Effector CD8-positive, alpha-beta T cell (primary cell): ENCODE results near the gene RASGRF2.
"Not testable (repeated sequence)": the region's sequence is repeated elsewhere in the genome, so short reads cannot be mapped to it uniquely, and the experiment has no call there.

Experiments
- DNase-seq: peaks from one replicate; lab custom pipeline; 2025; lab: John Stamatoyannopoulos, UW

Gene RASGRF2

DNA sequence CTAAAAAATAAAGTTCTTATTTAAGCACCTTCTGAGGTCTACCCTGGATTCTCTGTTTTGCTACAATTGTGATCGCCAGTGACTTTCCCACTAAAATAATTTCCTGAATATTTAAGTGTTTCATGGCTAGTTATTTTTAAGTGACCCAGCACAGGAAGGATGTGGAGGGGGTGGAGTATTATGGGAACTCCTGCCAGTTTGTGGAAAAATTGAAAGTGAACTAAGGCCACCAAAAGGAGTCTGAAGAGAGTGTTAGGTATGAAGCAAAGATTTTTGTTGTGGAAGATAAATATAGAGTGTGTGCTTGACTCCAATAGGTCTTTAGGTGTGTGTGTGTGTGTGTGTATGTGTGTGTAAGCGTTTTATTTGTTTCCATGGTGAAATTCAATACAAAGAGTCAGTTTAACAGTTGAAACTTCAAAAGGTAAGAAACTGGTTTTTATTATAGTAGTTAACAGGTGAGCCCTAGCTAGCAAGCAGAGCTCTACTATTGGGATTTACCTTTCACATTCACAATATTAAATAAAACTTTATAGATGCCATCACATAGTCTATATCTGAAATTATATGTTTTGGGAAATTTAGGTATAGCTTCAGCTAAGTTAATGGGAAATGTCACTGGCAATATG is 25.6 kb downstream of the RASGRF2 start:
- DNase-seq, result no peak

DNA sequence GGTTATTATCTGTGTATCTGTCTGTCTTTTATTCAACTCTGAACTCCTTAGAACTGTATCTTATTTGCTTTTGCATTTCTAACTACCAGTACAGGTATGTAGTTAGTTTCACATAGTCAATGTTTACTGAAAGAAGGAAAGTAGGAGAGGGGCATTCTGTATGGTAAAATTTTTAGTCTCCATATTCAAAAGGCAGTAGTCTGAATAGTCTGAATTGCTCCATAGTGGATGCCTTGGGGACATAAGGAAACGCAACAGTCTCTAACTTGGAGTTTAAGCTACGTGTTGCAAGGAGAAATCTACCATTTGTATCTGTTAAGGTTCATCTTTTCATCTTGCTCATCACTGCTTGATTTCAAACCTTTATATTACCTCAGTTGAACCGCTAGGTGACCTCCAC is 26.2 kb downstream of the RASGRF2 start:
- no peak for DNase-seq

DNA sequence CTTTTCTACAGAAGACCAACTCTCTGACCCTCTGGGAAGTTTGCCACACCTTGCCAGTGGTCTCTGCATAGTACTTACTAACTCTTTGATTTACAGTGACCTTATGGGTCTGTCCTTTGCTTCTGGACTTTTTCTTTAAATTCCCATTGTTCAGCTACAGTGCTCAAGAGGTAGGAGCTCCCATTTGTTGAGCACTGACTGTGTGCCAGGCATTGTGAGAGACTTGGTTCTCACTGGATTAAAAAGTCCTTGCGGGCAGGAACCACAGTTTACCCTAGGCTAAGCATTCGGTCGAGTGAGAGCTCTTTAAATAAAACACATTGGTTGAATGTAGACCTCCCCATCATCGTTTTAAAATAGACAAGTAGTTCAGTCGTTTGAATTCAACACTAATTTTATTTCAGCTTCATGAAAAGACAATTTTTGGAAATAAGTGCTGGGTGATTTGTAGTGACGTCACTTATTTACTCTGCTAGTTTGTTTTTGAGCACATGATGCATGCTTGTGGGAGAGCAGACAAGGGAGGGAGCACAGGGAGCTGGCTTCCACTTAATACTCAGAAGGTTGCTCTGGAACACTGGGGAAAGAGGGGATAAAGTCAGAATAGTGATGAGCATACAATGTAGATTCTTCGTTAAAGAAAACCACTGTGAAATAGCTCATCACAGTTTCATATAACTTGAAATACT is 27.1 kb downstream of the RASGRF2 start:
- no peak for DNase-seq

DNA sequence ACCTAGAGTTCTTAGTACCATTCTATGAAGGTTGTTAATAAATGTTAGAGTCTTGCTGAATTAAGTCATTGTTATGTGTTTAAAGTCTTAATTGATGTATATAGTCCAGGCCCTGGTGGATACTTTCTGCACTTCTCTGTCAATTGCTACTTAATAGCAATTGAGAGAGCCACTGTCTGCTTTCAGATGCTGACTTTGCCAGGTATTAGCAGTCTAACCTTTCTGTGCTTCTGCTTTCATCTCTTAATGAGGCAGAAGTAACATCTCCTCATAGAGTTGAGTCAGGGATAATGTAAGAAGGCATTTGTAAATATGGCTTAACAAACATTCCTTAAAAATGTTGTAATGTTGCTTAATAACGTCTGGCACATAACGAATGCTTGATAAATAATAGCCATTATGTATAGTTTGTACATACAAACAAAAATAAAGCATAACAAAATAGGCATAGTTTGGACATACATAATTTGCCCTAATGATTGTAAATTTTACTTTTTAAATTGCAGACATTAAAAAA is 28.3 kb downstream of the RASGRF2 start:
- no peak for DNase-seq

DNA sequence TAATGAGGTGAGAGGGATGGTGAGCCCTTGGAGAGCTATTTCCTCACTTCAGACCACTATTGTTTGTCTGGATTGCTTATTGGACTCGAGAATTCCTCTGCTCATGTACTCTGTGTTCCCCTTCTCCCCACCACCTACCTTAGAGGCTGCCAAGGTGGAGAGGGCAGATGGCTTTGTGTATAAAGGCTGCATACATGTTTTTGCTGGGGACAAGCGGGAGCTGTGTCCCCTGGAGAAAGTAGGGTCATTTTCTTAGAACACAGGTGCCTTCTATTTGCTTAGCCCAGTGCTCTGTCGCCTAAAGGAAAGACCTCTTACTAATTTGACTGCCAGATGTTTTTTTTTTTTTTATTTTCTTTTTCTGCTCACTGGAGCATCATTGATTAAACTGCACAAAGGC is 29.7 kb downstream of the RASGRF2 start:
- DNase-seq, result no peak

DNA sequence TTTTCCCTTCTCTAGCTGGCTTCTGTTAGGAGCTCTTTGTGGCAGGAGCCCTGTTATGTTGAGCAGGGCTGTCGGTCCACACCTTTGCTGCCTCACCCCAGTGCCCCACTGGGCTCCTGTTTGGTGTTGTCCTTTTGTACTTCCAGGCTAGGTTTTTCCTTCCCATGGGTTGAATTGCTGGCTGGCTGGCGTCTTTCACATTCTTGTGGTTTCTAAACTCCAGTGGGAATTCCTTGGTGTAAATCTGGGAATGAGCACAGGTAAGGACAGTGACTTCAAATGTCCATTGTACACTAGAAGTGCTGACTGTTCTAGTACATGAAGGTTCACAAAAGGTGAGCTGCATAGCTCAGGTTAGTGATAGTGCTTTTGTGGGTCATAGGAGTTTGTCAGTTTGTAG is 30.4 kb downstream of the RASGRF2 start:
- DNase-seq, result no peak

DNA sequence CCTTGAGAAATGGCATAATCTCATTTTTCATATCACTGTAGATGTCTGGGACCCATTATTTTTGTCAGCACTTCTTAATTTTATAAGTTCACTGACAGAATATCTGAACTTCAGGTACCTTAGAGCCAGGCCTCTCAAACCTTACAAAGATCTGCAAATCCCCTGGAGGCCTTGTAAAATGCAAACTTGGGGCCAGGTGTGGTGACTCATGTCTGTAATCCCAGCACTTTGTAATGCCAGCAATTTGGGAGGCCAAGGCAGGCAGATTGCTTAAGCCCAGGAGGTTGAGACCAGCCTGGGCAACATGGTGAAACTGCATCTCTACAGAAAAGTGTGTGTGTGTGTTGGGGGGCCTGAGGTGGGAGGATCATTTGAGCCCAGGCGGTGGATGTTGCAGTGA is 30.8 kb downstream of the RASGRF2 start:
- DNase-seq, result no peak

DNA sequence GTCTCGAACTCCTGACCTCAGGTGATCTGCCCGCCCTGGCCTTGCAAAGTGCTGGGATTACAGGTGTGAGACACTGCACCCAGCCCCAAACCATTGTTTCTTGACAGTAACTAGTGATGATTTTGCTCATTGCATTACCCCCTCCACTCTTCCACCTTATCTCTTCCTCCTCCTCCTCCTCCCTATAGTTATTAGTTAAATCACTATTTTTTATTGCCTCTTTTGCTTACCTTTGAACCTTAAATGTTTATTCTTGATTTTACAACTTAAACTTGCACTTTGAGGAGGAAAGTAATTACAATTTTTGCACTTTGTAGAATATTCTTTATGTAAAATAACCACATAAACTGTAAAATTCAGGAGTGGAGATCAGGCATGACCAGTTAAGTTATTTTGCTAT is 35.7 kb downstream of the RASGRF2 start:
- no peak for DNase-seq

DNA sequence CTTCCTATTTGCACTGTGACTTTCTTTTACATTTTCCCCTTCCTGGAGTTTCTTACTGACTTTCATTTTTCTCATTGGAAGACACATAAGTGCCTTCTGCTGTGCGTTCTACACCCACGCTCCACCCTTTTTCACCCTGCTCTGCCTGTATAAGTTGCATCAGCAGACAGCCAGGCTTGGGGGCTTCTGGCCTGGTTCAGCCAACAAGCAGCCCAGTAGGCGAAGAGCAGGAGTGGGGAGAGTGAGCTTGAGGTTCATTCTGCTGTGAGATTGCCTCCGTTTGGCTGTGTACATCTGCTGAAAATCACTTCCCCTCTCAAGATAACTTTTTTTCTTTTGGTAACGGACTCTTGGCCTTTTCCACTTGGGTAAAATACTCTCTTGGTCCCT is 38.4 kb downstream of the RASGRF2 start:
- no peak for DNase-seq

DNA sequence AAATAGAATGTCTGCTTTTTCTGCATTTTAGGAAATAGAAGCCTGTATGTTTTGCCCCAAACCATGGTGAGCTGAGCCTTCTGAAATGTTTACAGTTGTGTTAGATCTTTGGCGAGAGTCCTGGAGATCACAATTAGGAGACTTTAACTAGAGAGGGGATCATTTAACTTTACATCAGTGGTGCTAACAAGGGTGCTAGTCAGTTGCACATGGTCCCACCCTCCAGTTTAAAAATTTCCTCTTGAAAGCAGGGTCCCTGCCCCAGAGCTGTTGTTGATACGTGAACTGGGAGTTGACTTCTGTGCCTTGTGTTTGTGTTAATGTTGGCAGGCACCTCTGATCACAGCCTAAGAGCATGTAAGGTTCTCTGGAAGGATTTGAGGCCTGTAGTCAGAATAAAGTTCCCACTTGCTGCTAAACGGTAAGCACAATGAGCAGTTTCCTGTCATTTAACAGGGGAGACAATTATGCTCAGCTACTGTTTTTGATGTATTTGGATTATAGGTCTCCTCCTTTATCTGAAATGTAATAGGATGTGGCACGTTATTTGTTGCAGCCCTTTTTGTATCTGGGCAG is 43.7 kb downstream of the RASGRF2 start:
- no peak for DNase-seq

DNA sequence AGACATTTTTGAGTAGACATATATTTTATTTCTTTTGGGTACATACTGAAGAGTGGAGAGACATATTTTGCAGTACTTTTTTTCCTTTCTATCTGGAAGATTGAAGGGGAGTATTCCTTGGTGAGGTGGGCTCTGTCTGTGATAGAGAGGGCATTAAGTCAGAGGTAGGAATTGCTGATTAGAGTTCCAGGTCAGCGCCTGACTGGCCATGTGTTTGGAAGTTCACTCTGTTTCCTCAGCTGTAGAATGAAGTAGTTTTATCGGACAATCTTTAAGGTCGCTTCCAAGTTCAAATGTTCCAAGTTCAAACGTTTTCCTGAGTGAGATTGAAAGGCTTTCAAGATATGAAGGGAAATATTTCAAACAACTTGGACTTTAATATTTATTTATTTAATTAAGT is 45.5 kb downstream of the RASGRF2 start:
- DNase-seq, result no peak

DNA sequence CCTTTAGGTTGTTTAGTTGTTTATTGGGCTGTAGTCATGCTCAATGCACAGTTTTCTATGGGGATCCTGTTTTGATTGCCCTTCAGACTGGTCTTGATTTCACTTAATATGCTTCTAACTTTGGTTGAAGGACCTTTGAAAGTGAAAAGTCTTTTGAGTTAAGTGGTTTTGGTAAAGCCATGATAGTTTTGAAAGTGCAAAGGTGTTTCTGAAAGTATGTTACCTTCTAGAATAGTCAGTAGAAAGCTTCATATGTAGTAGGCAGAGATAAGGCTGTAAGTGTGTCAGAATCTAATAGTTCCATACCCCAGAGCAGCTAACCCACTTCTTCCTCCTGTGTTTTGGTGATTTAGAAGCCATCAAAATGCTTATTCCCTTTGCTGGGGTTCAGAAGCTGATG is 46.1 kb downstream of the RASGRF2 start:
- no peak for DNase-seq

DNA sequence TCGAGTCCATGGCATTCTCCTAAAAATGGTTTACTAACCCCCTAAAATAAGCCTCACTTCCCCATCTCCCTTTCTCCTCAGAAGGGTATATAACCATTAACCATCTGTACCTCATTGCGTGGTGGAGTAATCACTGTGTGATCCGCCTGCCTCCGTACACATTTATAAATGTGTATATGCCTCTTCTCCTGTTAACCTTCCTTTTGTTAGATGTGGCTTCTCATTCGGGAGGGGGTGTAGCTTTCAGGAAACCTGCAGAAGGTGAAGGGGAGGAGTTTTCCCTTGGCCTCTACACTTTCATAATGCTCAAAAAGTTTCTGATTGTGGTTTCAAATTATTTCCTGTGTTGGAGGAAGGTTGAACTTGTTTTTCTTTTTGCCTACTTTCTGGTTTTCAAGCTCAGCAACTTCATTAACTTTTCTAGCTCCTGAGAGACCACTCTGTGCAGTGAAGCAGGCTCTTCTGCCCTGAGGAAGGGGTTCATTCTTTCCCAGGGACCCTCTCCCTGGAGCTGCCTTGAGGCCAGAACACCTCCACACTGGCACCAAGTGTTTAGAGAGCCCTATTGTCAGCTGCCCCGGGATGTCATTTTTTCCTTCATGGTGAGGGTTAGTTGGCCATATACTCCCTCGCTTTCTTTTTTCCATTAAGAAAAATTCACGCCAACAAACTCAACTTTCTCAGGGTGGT is 46.9 kb downstream of the RASGRF2 start:
- peak; percentile 20 for DNase-seq

DNA sequence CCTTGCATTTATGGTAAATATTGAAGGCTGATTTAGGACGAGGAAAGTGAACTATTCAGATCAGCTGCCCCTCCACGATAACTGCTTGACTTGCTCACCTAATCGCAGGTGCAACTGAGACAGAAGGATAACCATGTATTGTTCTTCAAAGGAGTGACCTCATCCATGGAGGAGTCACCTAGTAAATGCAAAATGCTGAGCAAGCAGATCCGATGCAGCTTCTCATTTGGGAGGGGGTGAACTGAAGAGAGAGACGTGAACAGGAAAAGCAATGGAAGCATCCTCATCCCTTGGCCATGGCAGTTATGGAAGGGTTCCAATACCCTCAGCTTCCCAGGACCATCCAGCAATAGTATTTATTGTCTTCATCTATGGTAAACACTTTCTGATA is 47.5 kb downstream of the RASGRF2 start:
- DNase-seq, result no peak

DNA sequence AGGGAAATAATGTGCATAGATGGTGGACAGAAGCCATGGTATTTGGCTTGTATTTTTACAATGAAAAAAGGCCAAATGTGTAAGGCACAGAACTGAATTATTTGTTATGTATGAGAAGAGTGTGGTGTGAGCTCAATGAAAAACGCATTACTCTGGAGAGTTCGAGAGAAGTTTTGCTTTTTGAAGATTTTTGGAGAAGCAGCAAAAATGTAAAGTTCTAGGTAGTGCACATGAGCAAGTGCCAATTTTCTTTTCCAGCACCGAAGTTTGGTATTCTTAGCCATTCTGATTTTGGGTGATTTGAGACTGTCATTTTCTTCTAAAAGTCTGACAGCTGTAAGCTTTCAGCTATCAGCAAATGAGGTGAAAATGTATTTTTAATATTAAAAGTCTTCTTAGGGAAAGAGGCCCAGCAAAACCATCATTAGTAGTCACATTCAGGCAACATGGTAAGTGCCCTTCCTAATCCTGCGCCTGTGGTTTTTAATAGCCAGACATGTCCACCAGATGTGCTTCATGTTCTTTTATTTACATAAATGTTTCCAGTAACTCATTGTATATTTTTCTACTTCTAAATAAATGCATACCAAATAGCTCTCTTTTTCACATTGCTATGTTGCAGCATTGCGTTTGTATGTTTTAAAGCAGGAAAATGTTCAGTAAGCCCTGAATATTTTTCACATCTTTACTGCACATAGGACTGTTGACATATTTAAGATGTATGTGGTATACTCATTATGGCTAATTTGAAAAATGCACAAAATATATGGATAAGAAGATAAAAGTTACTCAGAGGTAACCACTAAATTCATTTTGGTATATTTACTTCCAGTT is 50.4 kb downstream of the RASGRF2 start:
- DNase-seq, result no peak

DNA sequence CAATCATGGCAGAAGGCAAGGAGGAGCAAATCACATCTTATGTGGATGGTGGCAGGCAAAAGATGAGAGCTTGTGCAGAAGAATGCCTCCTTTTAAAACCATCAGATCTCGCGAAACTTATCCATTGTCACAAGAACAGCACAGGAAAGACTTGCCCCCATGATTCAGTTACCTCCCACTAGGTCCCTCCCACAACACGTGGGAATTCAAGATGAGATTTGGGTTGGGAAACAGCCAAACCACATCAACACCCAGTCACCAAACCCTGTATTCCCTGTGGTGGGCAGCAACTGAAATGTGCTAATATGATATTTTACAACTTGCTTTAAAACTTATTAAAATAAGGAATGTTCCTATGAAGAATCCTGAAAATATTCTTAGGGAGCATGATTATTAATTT is 54.2 kb downstream of the RASGRF2 start:
- DNase-seq, result no peak

DNA sequence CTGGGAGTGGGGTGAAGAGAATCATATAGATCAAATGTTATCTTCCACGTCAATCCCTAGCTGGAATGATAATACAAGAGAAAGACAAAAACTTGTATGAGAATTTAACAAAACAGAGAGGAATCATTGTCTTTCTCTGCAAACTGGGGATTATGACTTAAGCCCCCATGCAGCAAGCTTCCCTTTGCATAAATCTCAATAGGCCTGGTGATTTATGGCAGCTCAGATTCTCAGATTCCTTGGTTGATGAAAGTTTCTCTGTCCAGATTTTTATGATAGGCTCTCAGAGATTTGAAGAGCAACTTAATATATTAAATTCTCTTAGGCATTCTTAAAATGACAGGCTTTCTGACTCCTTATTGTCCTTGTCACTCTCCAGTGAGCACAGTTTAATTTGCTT is 56.0 kb downstream of the RASGRF2 start:
- DNase-seq, result no peak

DNA sequence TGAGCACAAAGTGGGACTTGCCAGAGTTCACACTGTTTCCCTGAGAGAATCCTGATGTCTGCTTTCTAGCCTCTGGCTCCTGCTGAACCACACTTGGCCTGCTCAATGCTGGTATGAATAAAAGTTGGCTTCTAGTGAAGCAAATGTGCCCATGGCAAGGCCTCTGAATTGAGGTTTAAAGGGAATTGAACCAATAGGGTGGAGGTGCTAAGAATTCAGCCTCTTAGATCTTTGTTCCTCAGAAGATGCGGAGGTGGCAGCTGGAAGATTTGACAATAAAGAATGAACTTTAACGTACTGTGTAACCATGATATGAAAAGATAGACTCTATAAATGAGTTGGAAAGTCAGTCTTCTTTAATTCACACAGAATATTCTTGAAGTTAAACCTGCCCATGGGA is 57.2 kb downstream of the RASGRF2 start:
- no peak for DNase-seq

DNA sequence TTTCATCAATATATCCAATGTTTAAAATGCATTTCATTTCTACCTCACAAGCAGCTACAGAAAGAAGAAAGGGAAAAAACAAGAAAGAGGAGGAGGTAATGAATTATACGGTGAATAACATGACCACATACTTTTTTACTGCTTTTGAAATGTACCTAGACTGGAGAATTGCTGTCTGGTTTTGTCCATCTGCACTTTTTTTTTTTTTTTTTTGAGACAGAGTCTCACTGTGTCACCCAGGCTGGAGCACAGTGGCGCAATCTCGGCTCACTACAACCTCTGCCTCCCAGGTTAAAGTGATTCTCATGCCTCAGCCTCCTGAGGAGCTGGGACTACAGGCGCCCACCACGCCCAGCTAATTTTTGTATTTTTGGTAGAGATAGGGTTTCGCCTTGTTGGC is 58.4 kb downstream of the RASGRF2 start:
- DNase-seq, result not testable (repeated sequence)

DNA sequence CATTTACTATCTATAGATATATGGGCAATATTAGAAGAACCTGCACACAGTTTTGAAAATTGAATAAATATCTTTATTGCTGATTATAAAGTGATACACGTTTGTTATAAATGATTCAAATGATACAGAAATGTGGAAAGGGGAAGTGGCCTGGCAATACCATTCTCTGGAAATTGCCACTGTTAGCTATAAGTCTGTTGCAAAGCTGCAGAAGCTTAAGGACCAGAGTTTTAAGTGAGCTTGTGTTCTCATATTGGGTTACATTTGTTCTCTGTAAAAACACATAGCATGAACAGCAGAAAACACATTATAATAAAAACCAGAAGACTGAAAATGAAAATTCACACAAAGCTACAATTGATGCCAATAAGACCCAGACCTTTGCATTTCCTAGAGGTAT is 59.6 kb downstream of the RASGRF2 start:
- no peak for DNase-seq

DNA sequence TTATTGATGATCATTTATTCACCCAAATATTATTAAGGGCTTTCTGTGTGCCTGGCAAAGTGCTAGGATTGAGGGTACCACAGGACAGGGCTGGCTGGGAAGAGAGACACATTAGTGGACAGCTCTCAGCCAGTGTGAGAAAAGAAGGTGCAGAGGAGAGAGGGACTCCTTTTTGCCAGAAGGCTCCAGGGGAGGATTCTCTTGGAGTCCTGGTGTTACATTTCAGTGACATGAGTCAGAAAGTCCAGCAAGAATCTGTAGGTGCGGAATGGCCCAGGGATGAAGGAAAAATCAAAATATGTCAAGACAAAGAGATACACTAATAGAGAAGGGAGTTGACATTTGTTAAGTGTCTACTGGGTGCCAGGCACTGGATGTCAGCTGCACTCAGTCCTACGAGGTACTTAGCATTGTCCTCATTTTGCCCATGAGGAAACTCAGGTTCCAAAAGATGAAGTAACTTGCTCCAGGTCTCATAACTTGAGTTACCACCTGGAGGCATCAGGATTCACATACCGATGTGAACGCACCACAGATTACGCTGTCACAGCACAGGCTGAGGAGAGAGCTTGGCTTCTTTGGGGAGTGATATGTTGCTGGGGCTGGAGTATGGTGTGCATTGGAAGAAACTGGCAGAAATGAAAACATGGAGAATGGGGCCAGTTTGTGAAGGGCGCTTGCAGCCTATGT is 60.5 kb downstream of the RASGRF2 start:
- DNase-seq, result no peak
